Mesendoderm (in vitro differentiated cells): ENCODE results near the gene LILRA2.
"Not testable (repeated sequence)": the region's sequence is repeated elsewhere in the genome, so short reads cannot be mapped to it uniquely, and the experiment has no call there.

Experiments
- DNase-seq: peaks from one replicate; pipeline ENCODE4 v3.0.0; 2013
- H2AK5ac ChIP-seq: 2 replicates; pipeline ENCODE4 v1.6.1; 2013; ENCODE audit warnings: low read length, inconsistent platforms
- H2BK120ac ChIP-seq: 2 replicates; pipeline ENCODE4 v1.6.1; 2013; ENCODE audit warnings: low read depth, mild to moderate bottlenecking, low read length, moderate library complexity, mixed read lengths
- H2BK15ac ChIP-seq: replicated peaks from 2 replicates; pipeline ENCODE4 v1.6.1; 2013; ENCODE audit warnings: low read depth, mild to moderate bottlenecking, moderate library complexity
- H2BK5ac ChIP-seq: 2 replicates; pipeline ENCODE4 v1.6.1; 2013; ENCODE audit warnings: low read length, inconsistent platforms
- H3K18ac ChIP-seq: 2 replicates; pipeline ENCODE4 v1.6.1; 2013; ENCODE audit warnings: mild to moderate bottlenecking, low read length, mixed read lengths
- H3K23ac ChIP-seq: one replicate; pipeline ENCODE4 v1.6.1; 2013; ENCODE audit warnings: low read length
- H3K27ac ChIP-seq: 2 replicates; pipeline ENCODE4 v1.5.1; 2013; ENCODE audit warnings: low read depth, mild to moderate bottlenecking, inconsistent platforms, low read length, moderate library complexity
- H3K27me3 ChIP-seq: 2 replicates; pipeline ENCODE4 v1.6.1; 2013; ENCODE audit warnings: low read length, control low read depth, mild to moderate bottlenecking, inconsistent platforms; ENCODE audit not compliant: insufficient read depth, poor library complexity
- H3K36me3 ChIP-seq: 2 replicates; pipeline ENCODE4 v1.6.1; 2013; ENCODE audit warnings: low read length, inconsistent platforms; ENCODE audit not compliant: control insufficient read depth, insufficient read depth
- H3K4ac ChIP-seq: one replicate; pipeline ENCODE4 v1.6.1; 2013; ENCODE audit warnings: low read depth, mild to moderate bottlenecking, low read length, moderate library complexity
- H3K4me1 ChIP-seq: 2 replicates; pipeline ENCODE4 v1.6.1; 2013; ENCODE audit warnings: low read depth, low read length, inconsistent platforms; ENCODE audit not compliant: control insufficient read depth
- H3K4me2 ChIP-seq: 2 replicates; pipeline ENCODE4 v1.6.1; 2013; ENCODE audit warnings: low read length
- H3K4me3 ChIP-seq: 2 replicates; pipeline ENCODE4 v1.5.1; 2013; ENCODE audit warnings: mild to moderate bottlenecking, low read length
- H3K56ac ChIP-seq: one replicate; pipeline ENCODE4 v1.6.1; 2013; ENCODE audit warnings: low read length
- H3K79me1 ChIP-seq: 2 replicates; pipeline ENCODE4 v1.6.1; 2013; ENCODE audit warnings: low read length, inconsistent platforms
- H3K79me2 ChIP-seq: 2 replicates; pipeline ENCODE4 v1.6.1; 2013; ENCODE audit warnings: mild to moderate bottlenecking, low read length; ENCODE audit not compliant: control insufficient read depth, insufficient read depth
- H3K9ac ChIP-seq: 2 replicates; pipeline ENCODE4 v1.6.1; 2013; ENCODE audit warnings: low read length, inconsistent platforms
- H4K5ac ChIP-seq: one replicate; pipeline ENCODE4 v1.6.1; 2013; ENCODE audit warnings: low read length
- H4K8ac ChIP-seq: one replicate; pipeline ENCODE4 v1.6.1; 2013; ENCODE audit warnings: low read depth, mild to moderate bottlenecking, control low read depth, low read length, moderate library complexity
- WGBS: extraction: QIAGEN DNeasy Blood & Tissue Kit; methylation state at CpG from one replicate; pipeline ENCODE4 v1.1.7; 2013; ENCODE audit warnings: low lambda C conversion rate, missing lambda C conversion rate; ENCODE audit not compliant: insufficient coverage; ENCODE audit errors: extremely low coverage; 5-methylcytosine and 5-hydroxymethylcytosine counted together

LILRA2 gene

GRCh38 chr19:54558339-54558738 lies 15.3 kb upstream of the LILRA2 start:
- Histone ChIP-seq H3K79me2 (no peaks in the 10 kb centered on the region), H3K4me2 (no peak overlapping the region), H3K9ac (no peak overlapping the region), H3K4me3 (no peak overlapping the region), H3K4me1 (no peaks in the 10 kb centered on the region), H3K27me3 (no peaks in the 10 kb centered on the region), H3K27ac (no peak overlapping the region), H3K18ac (no peak overlapping the region), H3K56ac (no peak overlapping the region), H3K4ac (no peak overlapping the region), H3K36me3 (no peaks in the 10 kb centered on the region), H3K23ac (no peak overlapping the region), H2AK5ac (no peak overlapping the region), H2BK5ac (no peak overlapping the region), H2BK15ac (no peak overlapping the region), H4K8ac (no peak overlapping the region), H3K79me1 (no peaks in the 10 kb centered on the region), H4K5ac (no peak overlapping the region), H2BK120ac (no peak overlapping the region)
- WGBS, result no CpG with 5 or more reads among the region's 3 CpGs
- no peak for DNase-seq

- no peak for DNase-seq
- Histone ChIP-seq H3K18ac (no peak overlapping the region), H2BK120ac (no peak overlapping the region), H3K27me3 (no peaks in the 10 kb centered on the region), H3K56ac (no peak overlapping the region), H2BK15ac (no peak overlapping the region), H2AK5ac (no peak overlapping the region), H4K8ac (no peak overlapping the region), H2BK5ac (no peak overlapping the region), H3K79me2 (no peaks in the 10 kb centered on the region), H3K9ac (no peak overlapping the region), H3K4me1 (no peaks in the 10 kb centered on the region), H3K4ac (no peak overlapping the region), H3K36me3 (no peaks in the 10 kb centered on the region), H4K5ac (no peak overlapping the region), H3K4me3 (no peak overlapping the region), H3K27ac (no peak overlapping the region), H3K23ac (no peak overlapping the region), H3K4me2 (no peak overlapping the region), H3K79me1 (no peaks in the 10 kb centered on the region)
- WGBS, result no CpG with 5 or more reads among the region's 11 CpGs
Measured at GRCh38 chr19:54560881-54561385, 12.7 kb upstream of the LILRA2 start.

- H3K4me3 ChIP-seq, result no peak overlapping the region
- H2BK15ac ChIP-seq, result no peak overlapping the region
- H3K23ac ChIP-seq, result no peak overlapping the region
- no peaks in the 10 kb centered on the region for H3K4me1 ChIP-seq
- no peaks in the 10 kb centered on the region for H3K27me3 ChIP-seq
- H3K4me2 ChIP-seq, result no peak overlapping the region
- no peak overlapping the region for H2BK5ac ChIP-seq
- H3K79me1 ChIP-seq, result no peaks in the 10 kb centered on the region
- DNase-seq, result no peak
- no peak overlapping the region for H3K4ac ChIP-seq
- H3K18ac ChIP-seq, result no peak overlapping the region
- no peaks in the 10 kb centered on the region for H3K36me3 ChIP-seq
- WGBS, result no CpG with 5 or more reads among the region's 14 CpGs
- H3K9ac ChIP-seq, result no peak overlapping the region
- H4K5ac ChIP-seq, result no peak overlapping the region
- H2AK5ac ChIP-seq, result no peak overlapping the region
- H2BK120ac ChIP-seq, result no peak overlapping the region
- no peak overlapping the region for H3K56ac ChIP-seq
- no peak overlapping the region for H4K8ac ChIP-seq
- H3K27ac ChIP-seq, result no peak overlapping the region
- no peaks in the 10 kb centered on the region for H3K79me2 ChIP-seq
Measured at GRCh38 chr19:54561840-54562239, 11.8 kb upstream of the LILRA2 start.

GRCh38 chr19:54563206-54563605 lies 10.4 kb upstream of the LILRA2 start:
- not testable (repeated sequence) for H3K18ac ChIP-seq, H2BK15ac ChIP-seq, H4K8ac ChIP-seq, H3K56ac ChIP-seq, H3K4ac ChIP-seq, H3K79me2 ChIP-seq, H3K27me3 ChIP-seq, H3K9ac ChIP-seq, H2BK5ac ChIP-seq, H3K4me2 ChIP-seq, H2AK5ac ChIP-seq, H3K36me3 ChIP-seq, H3K27ac ChIP-seq, DNase-seq, H3K4me3 ChIP-seq, H3K23ac ChIP-seq, H3K4me1 ChIP-seq, H4K5ac ChIP-seq, H2BK120ac ChIP-seq, H3K79me1 ChIP-seq
- no CpG with 5 or more reads among the region's 6 CpGs for WGBS

GRCh38 chr19:54570316-54570715 lies 3.3 kb upstream of the LILRA2 start:
- H4K5ac ChIP-seq, result no peak overlapping the region
- H3K23ac ChIP-seq, result no peak overlapping the region
- no peaks in the 10 kb centered on the region for H3K79me1 ChIP-seq
- H3K4ac ChIP-seq, result no peak overlapping the region
- H2AK5ac ChIP-seq, result no peak overlapping the region
- H3K4me1 ChIP-seq, result no peaks in the 10 kb centered on the region
- WGBS, result no CpG with 5 or more reads among the region's 3 CpGs
- H2BK120ac ChIP-seq, result no peak overlapping the region
- no peak overlapping the region for H2BK5ac ChIP-seq
- H3K4me3 ChIP-seq, result no peak overlapping the region
- H3K27ac ChIP-seq, result no peak overlapping the region
- H3K79me2 ChIP-seq, result no peaks in the 10 kb centered on the region
- no peak overlapping the region for H3K4me2 ChIP-seq
- H3K27me3 ChIP-seq, result no peaks in the 10 kb centered on the region
- H4K8ac ChIP-seq, result no peak overlapping the region
- no peaks in the 10 kb centered on the region for H3K36me3 ChIP-seq
- no peak for DNase-seq
- H3K56ac ChIP-seq, result no peak overlapping the region
- H3K18ac ChIP-seq, result no peak overlapping the region
- no peak overlapping the region for H3K9ac ChIP-seq
- H2BK15ac ChIP-seq, result no peak overlapping the region
